Thymus (tissue), 11 donors: ENCODE measurements around the gene C5orf22. TPM values are rescaled to one million over a fixed set of nuclear protein-coding genes. Genes with fewer than 3 reads are reported as not detected.
A peak's percentile ranks its signal among the peaks of the same experiment; 100 is the strongest.

ENCODE experiments used
- DNase-seq, 9 donors: peaks; one replicate each; pipeline ENCODE4 v3.0.0-alpha.2; 2013; ENCODE audit warnings: low spot score in 9 of 9, low read depth in 6 of 9, missing footprints in 1 of 9
- H3K27ac ChIP-seq, 2 donors: one replicate each; pipeline ENCODE4 v1.5.1; 2013; ENCODE audit warnings: control low read depth in 1 of 2, low read depth in 1 of 2, low read length in 1 of 2, mild to moderate bottlenecking in 1 of 2, moderate library complexity in 1 of 2
- H3K27me3 ChIP-seq, 2 donors: one replicate each; pipeline ENCODE4 v1.5.1; 2013; ENCODE audit warnings: low read length in 1 of 2; ENCODE audit not compliant: control insufficient read depth in 2 of 2, insufficient read depth in 1 of 2
- H3K36me3 ChIP-seq, 2 donors: one replicate each; pipeline ENCODE4 v1.5.1; 2013; ENCODE audit warnings: low read length in 1 of 2, mild to moderate bottlenecking in 1 of 2, moderate library complexity in 1 of 2; ENCODE audit not compliant: control insufficient read depth in 2 of 2, insufficient read depth in 2 of 2
- H3K4me1 ChIP-seq, 2 donors: one replicate each; pipeline ENCODE4 v1.5.1; 2013; ENCODE audit warnings: low read length in 2 of 2; ENCODE audit not compliant: control insufficient read depth in 2 of 2, insufficient read depth in 2 of 2
- H3K4me3 ChIP-seq, 2 donors: one replicate each; pipeline ENCODE4 v1.5.1; 2013; ENCODE audit warnings: low read length in 2 of 2, control low read depth in 1 of 2, mild to moderate bottlenecking in 1 of 2
- H3K9me3 ChIP-seq, 2 donors: one replicate each; pipeline ENCODE4 v1.5.1; 2013; ENCODE audit warnings: low read length in 1 of 2, mild to moderate bottlenecking in 1 of 2; ENCODE audit not compliant: control insufficient read depth in 2 of 2, insufficient read depth in 1 of 2
- WGBS: extraction: QIAGEN DNeasy Blood & Tissue Kit; methylation state at CpG from one replicate; pipeline ENCODE4 v1.1.7; 2013; 5-methylcytosine and 5-hydroxymethylcytosine counted together
- polyA plus RNA-seq: library from polyadenylated mRNA; stranded (reverse); fragments of 200-250 nt; gene quantifications from one replicate; pipeline ENCODE4 v1.2.3, GENCODE V29; 2013
- total RNA-seq: library from RNA; stranded (reverse); fragments of 120-200 nt; gene quantifications from one replicate; pipeline ENCODE4 v1.2.4, GENCODE V29; 2013
- donor health status: healthy.

C5orf22 gene
- total and polyA plus RNA-seq, 2 donors, result 13.9 to 16.6 TPM

- no peak for DNase-seq
- no peak overlapping the region for H3K27ac ChIP-seq
- H3K36me3 ChIP-seq, result peaks cover 82 to 94% of the 10 kb centered on the region in 2 donors
- WGBS, result 83% methylated on average over 4 of the region's 4 CpGs
- no peaks in the 10 kb centered on the region for H3K27me3 ChIP-seq
- H3K4me1 ChIP-seq, result no peaks in the 10 kb centered on the region
- H3K9me3 ChIP-seq, result no peaks in the 10 kb centered on the region
- H3K4me3 ChIP-seq, result no peak overlapping the region
These were observed 31.8 kb upstream of the C5orf22 start for GRCh38 chr5:31500256-31500655.

GRCh38 chr5:31502506-31502905, 29.6 kb upstream of the C5orf22 start:
- Histone ChIP-seq H3K27me3 (no peaks in the 10 kb centered on the region), H3K4me3 (no peak overlapping the region), H3K27ac (no peak overlapping the region), H3K9me3 (no peaks in the 10 kb centered on the region), H3K4me1 (no peaks in the 10 kb centered on the region), H3K36me3 (peaks cover 72 to 78% of the 10 kb centered on the region in 2 donors)
- no peak for DNase-seq
- WGBS, result 98% methylated on average over 4 of the region's 4 CpGs

DNA sequence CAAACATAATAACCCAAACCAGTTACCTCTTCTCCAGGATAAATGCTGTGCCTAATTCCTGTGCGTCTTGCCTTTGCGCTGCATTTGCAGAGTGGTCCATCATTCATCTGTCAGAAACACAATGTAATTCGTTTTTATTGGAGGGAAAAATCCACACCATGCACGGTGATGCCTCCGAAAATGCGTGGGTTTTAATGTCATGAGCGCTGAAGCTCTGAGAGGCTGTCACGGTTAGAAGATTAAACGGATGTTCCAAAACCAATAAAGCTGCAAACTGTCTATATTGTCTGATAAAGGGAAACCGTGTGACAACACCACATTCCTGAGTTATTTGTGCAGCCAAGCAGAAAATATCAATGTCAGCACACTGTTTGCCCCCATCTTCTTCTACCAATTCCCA, 27.6 kb upstream of the C5orf22 start:
- WGBS, result 97% methylated on average over 10 of the region's 10 CpGs
- Histone ChIP-seq H3K36me3 (peaks cover 70 to 75% of the 10 kb centered on the region in 2 donors), H3K27ac (no peak overlapping the region)

GRCh38 chr5:31511305-31511704, 20.8 kb upstream of the C5orf22 start:
- Histone ChIP-seq H3K27me3 (no peaks in the 10 kb centered on the region), H3K9me3 (no peaks in the 10 kb centered on the region), H3K4me1 (no peaks in the 10 kb centered on the region), H3K27ac (no peak overlapping the region), H3K36me3 (peaks cover 70 to 79% of the 10 kb centered on the region in 2 donors), H3K4me3 (no peak overlapping the region)
- no peak for DNase-seq
- WGBS, result 97% methylated on average over 4 of the region's 4 CpGs

More for the DNA sequence above, 27.6 kb upstream of the C5orf22 start:
- H3K27me3 ChIP-seq, result no peaks in the 10 kb centered on the region
- H3K4me3 ChIP-seq, result no peak overlapping the region
- no peaks in the 10 kb centered on the region for H3K9me3 ChIP-seq
- no peaks in the 10 kb centered on the region for H3K4me1 ChIP-seq
- no peak for DNase-seq

DNA sequence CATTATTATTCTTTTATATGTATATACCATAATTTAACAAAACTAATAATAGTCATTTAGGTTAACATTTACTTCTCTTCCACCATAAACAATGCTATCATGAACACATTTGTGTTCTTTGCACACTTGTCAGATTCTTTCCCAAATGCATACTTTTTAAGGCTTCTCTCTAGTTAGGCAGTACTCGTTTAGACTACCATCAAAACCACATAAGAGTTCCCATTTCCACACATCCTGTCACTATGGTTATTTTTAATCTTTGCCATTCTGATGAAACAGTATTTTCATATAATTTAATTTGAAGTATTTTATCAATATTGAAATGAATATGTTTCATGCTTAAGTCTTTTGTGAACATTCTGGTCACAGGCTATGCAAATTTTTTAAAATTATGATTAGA, 15.3 kb upstream of the C5orf22 start:
- WGBS, result 3% methylated on average over 1 of the region's 1 CpG
- H3K4me3 ChIP-seq, result no peak overlapping the region
- H3K9me3 ChIP-seq, result no peaks in the 10 kb centered on the region
- no peak overlapping the region for H3K27ac ChIP-seq
- H3K27me3 ChIP-seq, result no peaks in the 10 kb centered on the region
- peak in 1 of 9 donors; percentile 18 for DNase-seq
- no peaks in the 10 kb centered on the region for H3K4me1 ChIP-seq
- peaks cover 40 to 65% of the 10 kb centered on the region in 2 donors for H3K36me3 ChIP-seq

DNA sequence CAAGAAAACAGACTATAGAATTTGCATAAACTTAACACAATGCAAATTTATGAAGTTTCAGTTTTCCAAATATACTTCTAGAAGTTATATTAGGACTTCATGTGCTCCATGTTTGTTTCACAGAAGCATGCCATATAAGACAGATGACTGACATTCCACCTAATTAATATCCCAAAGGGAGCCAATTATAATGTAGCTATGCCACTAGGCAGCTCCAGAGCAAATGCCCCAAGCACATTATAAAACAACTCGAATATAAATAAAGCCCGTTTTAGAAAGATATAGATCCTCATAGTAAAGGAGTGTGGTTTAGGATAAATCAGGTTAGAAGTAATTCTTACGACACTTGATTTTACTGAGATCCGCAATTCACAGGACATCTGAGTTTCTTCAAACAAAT, 9.1 kb upstream of the C5orf22 start:
- Histone ChIP-seq H3K4me1 (no peaks in the 10 kb centered on the region), H3K27me3 (no peaks in the 10 kb centered on the region), H3K4me3 (no peak overlapping the region), H3K36me3 (peaks cover 25 to 65% of the 10 kb centered on the region in 2 donors), H3K27ac (no peak overlapping the region), H3K9me3 (no peaks in the 10 kb centered on the region)
- WGBS, result 96% methylated on average over 4 of the region's 4 CpGs
- DNase-seq, result no peak

DNA sequence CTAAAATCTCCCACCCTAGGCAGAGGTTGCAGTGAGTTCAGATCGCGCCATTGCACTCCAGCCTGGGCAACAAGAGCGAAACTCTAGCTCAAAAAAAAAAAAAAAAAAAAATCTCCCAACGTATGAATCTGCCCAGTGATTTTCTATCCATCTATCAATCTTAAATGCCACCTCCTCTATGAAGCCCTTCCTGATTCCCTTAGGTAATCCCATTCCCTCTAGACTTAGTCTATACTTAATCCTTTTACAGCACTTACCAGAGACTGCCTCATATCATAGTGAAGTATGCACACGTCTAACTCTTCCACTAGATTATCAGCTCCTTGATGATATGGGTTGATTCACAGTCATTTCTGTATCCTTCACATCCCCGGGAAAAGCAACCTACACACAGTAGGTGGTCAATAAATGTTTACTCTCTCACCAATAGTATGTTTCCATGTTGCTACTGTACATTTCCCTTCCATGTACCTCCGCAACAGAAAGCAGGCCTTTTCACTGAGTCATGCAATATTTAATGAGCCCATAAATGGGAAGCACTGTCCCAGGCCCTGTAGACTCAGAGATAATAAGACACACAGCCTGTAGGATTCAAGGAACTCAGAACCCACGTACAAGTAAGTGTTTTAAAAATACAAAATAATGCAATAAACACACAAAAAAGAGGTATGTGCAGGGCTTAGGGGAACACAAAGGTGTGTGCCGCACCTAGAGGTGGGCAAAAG, 1.4 kb upstream of the C5orf22 start:
- peaks cover 38 to 48% of the 10 kb centered on the region in 2 donors for H3K36me3 ChIP-seq
- H3K27me3 ChIP-seq, result no peaks in the 10 kb centered on the region
- H3K9me3 ChIP-seq, result no peaks in the 10 kb centered on the region
- H3K4me1 ChIP-seq, result peaks cover 16 to 22% of the 10 kb centered on the region in 2 donors
- H3K27ac ChIP-seq, result no peak overlapping the region
- no peak for DNase-seq
- peak overlapping the region; percentile 88 to 94 for H3K4me3 ChIP-seq
- WGBS, result 91% methylated on average over 9 of the region's 9 CpGs

GRCh38 chr5:31531543-31531887, 586 bp upstream of the C5orf22 start:
- peaks cover 16 to 22% of the 10 kb centered on the region in 2 donors for H3K4me1 ChIP-seq
- no peaks in the 10 kb centered on the region for H3K9me3 ChIP-seq
- H3K4me3 ChIP-seq, result peak overlapping the region; percentile 88 to 94
- peak overlapping the region; percentile 50 to 68 for H3K27ac ChIP-seq
- 1% methylated on average over 13 of the region's 13 CpGs for WGBS
- no peaks in the 10 kb centered on the region for H3K27me3 ChIP-seq
- DNase-seq, result peak in 1 of 9 donors; percentile 18
- H3K36me3 ChIP-seq, result peaks cover 33 to 45% of the 10 kb centered on the region in 2 donors

DNA sequence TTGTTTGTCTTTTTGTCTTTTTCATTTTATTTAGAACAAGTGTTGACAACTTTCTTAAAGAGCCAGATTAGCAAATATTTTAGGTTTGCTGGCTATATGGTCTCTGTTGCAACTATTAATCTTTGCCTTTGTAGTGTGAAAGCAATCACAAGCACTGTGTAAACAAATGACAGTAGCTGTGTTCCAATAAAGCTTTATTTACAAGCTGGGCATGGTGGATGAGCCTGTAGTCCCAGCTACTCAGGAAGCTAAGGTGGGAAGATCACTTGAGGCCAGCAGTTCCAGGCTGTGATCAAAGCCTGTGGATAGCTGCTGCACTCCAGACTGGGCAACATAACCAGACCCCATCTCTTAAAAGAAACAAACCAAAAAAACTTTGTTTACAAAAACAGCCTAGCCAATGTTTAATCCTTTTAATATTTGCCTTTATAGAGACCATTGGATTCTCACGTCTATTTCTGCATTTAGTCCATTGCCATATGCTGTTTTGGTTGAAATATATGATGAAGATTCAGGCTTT, 2.5 kb downstream of the C5orf22 start:
- Histone ChIP-seq H3K27ac (no peak overlapping the region), H3K4me3 (no peak overlapping the region), H3K36me3 (peaks cover 14 to 39% of the 10 kb centered on the region in 2 donors), H3K4me1 (peaks cover 16 to 22% of the 10 kb centered on the region in 2 donors), H3K9me3 (no peaks in the 10 kb centered on the region), H3K27me3 (no peaks in the 10 kb centered on the region)
- DNase-seq, result no peak
- 94% methylated on average over 1 of the region's 1 CpG for WGBS
